HepG2 (cell line): ENCODE results near the gene METTL1.
"Not testable (repeated sequence)": the region's sequence is repeated elsewhere in the genome, so short reads cannot be mapped to it uniquely, and the experiment has no call there.

Experiments used
- FOXC1 ChIP-seq: sonication (generic); formaldehyde crosslinking; IDR thresholded peaks from 2 replicates; pipeline ENCODE4 v1.8.0; 2022; ENCODE audit warnings: mild to moderate bottlenecking, missing genetic modification reagents, borderline replicate concordance
- ZNF24 ChIP-seq: fragments of 450-650 bp; IDR thresholded peaks from 2 replicates; pipeline ENCODE4 v1.6.1; 2017; ENCODE audit warnings: antibody characterized with exemption, mild to moderate bottlenecking

DNA sequence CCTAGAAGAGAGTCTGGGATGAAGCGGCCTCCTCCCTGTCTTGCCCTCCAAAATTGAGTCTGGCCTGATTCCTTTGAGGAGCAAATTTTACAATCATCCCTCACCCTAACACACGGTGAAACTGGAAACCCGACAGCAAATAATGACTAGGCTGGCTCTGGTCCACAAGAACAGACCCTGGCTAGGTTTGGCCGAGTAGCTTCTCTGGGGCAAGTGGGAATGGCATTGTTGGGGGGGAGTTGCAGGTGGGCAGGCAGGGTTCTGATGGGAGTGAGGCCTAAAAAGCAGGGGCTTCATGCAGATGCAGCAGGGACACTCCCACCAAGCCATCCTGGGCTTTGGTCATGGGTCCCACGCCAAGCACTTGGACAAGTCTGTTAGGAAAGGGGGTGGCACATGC lies 49.1 kb upstream of the METTL1 start:
- not testable (repeated sequence) for TF ChIP-seq FOXC1, ZNF24
